Ishikawa (cell line): ENCODE measurements around the gene ATAD3C.

Source experiments
- CREB1 ChIP-seq: IDR thresholded peaks from 2 replicates; pipeline ENCODE4 v1.6.1; 2012; ENCODE audit warnings: low read depth
- EGR1 ChIP-seq: IDR thresholded peaks from 2 replicates; pipeline ENCODE4 v1.6.1; 2012
- EP300 ChIP-seq: IDR thresholded peaks from 2 replicates; pipeline ENCODE4 v1.6.1; 2012; ENCODE audit warnings: borderline replicate concordance
- FOXM1 ChIP-seq: IDR thresholded peaks from 2 replicates; pipeline ENCODE4 v1.6.1; 2012; ENCODE audit warnings: low read depth, borderline replicate concordance
- NFIC ChIP-seq: IDR thresholded peaks from 2 replicates; pipeline ENCODE4 v1.6.1; 2012
- RAD21 ChIP-seq: IDR thresholded peaks from 2 replicates; pipeline ENCODE4 v1.6.1; 2012; ENCODE audit warnings: low read depth
- TAF1 ChIP-seq: IDR thresholded peaks from 2 replicates; pipeline ENCODE4 v1.6.1; 2012; ENCODE audit warnings: low read depth, mild to moderate bottlenecking
- TCF12 ChIP-seq: IDR thresholded peaks from 2 replicates; pipeline ENCODE4 v1.6.1; 2012; ENCODE audit warnings: low read depth
- TEAD4 ChIP-seq: IDR thresholded peaks from 2 replicates; pipeline ENCODE4 v1.6.1; 2012
- YY1 ChIP-seq: IDR thresholded peaks from 2 replicates; pipeline ENCODE4 v1.6.1; 2012; ENCODE audit warnings: low read depth
- TF ChIP-seq, protein P1 (sequence below): IDR thresholded peaks from 2 replicates; pipeline ENCODE4 v1.6.1; 2012
- TF ChIP-seq, protein P2 (sequence below): IDR thresholded peaks from 2 replicates; pipeline ENCODE4 v1.6.1; 2012

DNA sequence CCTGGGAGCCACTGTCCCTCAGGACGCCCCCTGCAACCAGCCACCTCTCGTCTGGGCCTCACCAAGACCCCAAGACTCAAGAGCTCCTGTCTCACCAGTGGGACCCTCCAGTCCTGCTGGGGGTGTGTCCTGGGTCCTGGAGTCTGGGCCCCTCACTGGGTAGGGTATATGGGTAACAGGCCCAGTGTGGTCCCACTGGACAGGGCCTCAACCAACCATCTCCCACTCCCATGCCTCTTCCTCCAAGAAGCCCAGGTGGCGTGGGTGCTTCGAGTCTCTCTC, 14.7 kb upstream of the ATAD3C start:
- TF ChIP-seq EGR1 (no peak), FOXM1 (no peak), TEAD4 (no peak), EP300 (no peak), NFIC (no peak), TAF1 (no peak), CREB1 (no peak), RAD21 (no peak), YY1 (no peak), TCF12 (no peak)
- TF ChIP-seq, protein P1, sequence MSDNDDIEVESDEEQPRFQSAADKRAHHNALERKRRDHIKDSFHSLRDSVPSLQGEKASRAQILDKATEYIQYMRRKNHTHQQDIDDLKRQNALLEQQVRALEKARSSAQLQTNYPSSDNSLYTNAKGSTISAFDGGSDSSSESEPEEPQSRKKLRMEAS, result no peak
- TF ChIP-seq, protein P2, sequence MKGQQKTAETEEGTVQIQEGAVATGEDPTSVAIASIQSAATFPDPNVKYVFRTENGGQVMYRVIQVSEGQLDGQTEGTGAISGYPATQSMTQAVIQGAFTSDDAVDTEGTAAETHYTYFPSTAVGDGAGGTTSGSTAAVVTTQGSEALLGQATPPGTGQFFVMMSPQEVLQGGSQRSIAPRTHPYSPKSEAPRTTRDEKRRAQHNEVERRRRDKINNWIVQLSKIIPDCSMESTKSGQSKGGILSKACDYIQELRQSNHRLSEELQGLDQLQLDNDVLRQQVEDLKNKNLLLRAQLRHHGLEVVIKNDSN, result no peak
